Glutamatergic neuron (in vitro differentiated cells): Measurements from ENCODE around the gene GUCY2C. TPM values are rescaled to one million over a fixed set of nuclear protein-coding genes. Genes with fewer than 3 reads are reported as not detected.

Source experiments
- DNase-seq: peaks from one replicate; pipeline ENCODE4 v3.0.0; 2022
- H3K27ac Mint-ChIP-seq: one replicate; pipeline ENCODE4 v1.8.0; 2020; ENCODE audit warnings: mild to moderate bottlenecking, mixed read lengths, inconsistent platforms; ENCODE audit not compliant: unreplicated experiment
- H3K27me3 Mint-ChIP-seq: one replicate; pipeline ENCODE4 v1.8.0; 2020; ENCODE audit warnings: mild to moderate bottlenecking, moderate library complexity, mixed read lengths, inconsistent platforms; ENCODE audit not compliant: unreplicated experiment
- H3K36me3 Mint-ChIP-seq: one replicate; pipeline ENCODE4 v1.8.0; 2020; ENCODE audit warnings: mild to moderate bottlenecking, mixed read lengths, inconsistent platforms; ENCODE audit not compliant: unreplicated experiment
- H3K4me1 Mint-ChIP-seq: one replicate; pipeline ENCODE4 v1.8.0; 2020; ENCODE audit warnings: mild to moderate bottlenecking, low read depth, mixed read lengths, inconsistent platforms; ENCODE audit not compliant: unreplicated experiment
- H3K4me3 Mint-ChIP-seq: one replicate; pipeline ENCODE4 v1.8.0; 2020; ENCODE audit warnings: mild to moderate bottlenecking, mixed read lengths, inconsistent platforms; ENCODE audit not compliant: unreplicated experiment
- H3K9me3 Mint-ChIP-seq: one replicate; pipeline ENCODE4 v1.8.0; 2020; ENCODE audit warnings: mild to moderate bottlenecking, moderate library complexity, mixed read lengths, inconsistent platforms; ENCODE audit not compliant: unreplicated experiment
- total RNA-seq: library from RNA; stranded (reverse); fragmentation: NEBNext Ultra II Directional; extraction: Animal tissue kit (Norgen Biotek cat#: 25700); gene quantifications from one replicate; pipeline ENCODE4 v1.2.1, GENCODE V29; 2021; ENCODE audit not compliant: unreplicated experiment
- TF ChIP-seq, protein P1 (sequence below): fragments of 200-600 bp; sonication (generic); IDR thresholded peaks from one replicate; pipeline ENCODE4 v1.5.0; 2021; ENCODE audit not compliant: partially characterized antibody, unreplicated experiment

GUCY2C gene
- total RNA-seq, 1 donor from 2014 or later = not detected

DNA sequence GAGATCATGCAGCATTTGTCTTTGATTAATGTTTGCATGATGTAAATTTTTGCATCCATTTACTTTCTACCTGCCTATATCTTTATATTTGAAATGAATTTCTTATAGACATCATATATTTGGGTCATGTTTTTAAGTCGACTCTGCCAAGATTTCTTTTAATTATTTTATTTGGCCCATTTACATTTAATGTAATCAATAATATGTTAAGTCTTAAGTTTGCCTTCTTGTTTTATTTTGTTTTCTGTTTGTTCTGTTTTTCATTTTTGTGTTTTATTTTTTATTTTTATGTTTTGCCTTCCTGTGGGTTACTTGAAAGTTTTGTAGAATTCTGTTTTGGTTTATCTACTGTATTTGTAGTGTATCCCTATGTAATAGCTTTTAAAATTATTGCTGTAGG is 33.2 kb upstream of the GUCY2C start:
- Mint-ChIP-seq H3K4me1 (no peaks in the 10 kb centered on the region), H3K27ac (no peak overlapping the region), H3K36me3 (peaks cover 9% of the 10 kb centered on the region), H3K4me3 (no peak overlapping the region), H3K27me3 (peaks cover 5% of the 10 kb centered on the region), H3K9me3 (peaks cover 4% of the 10 kb centered on the region)
- TF ChIP-seq, protein P1, sequence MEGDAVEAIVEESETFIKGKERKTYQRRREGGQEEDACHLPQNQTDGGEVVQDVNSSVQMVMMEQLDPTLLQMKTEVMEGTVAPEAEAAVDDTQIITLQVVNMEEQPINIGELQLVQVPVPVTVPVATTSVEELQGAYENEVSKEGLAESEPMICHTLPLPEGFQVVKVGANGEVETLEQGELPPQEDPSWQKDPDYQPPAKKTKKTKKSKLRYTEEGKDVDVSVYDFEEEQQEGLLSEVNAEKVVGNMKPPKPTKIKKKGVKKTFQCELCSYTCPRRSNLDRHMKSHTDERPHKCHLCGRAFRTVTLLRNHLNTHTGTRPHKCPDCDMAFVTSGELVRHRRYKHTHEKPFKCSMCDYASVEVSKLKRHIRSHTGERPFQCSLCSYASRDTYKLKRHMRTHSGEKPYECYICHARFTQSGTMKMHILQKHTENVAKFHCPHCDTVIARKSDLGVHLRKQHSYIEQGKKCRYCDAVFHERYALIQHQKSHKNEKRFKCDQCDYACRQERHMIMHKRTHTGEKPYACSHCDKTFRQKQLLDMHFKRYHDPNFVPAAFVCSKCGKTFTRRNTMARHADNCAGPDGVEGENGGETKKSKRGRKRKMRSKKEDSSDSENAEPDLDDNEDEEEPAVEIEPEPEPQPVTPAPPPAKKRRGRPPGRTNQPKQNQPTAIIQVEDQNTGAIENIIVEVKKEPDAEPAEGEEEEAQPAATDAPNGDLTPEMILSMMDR = no peak
- DNase-seq = no peak

DNA sequence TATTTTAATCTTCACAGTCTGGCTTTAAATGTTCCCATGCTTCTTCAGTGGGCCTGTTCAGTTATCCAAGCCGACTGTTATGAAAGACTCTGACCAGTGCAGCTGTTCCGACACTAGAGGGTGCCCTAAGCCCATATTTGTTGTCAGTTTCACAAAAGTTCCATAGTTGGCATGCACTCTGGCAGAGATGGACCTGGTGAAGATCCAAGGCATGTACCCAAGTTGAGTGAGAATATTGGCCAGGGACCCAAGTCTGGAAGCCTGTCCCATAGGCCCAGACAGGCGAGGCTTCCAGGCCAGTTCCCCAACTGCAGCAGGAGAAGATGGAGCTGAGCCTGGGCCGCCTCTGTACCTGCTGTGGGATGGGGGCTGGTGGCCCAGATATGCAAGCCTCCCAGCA is 27.4 kb upstream of the GUCY2C start:
- peaks cover 17% of the 10 kb centered on the region for H3K36me3 Mint-ChIP-seq
- no peaks in the 10 kb centered on the region for H3K4me1 Mint-ChIP-seq
- H3K27ac Mint-ChIP-seq = no peak overlapping the region
- peaks cover 6% of the 10 kb centered on the region for H3K9me3 Mint-ChIP-seq
- DNase-seq = no peak
- no peak overlapping the region for H3K4me3 Mint-ChIP-seq
- peaks cover 9% of the 10 kb centered on the region for H3K27me3 Mint-ChIP-seq
- TF ChIP-seq, protein P1 = no peak

DNA sequence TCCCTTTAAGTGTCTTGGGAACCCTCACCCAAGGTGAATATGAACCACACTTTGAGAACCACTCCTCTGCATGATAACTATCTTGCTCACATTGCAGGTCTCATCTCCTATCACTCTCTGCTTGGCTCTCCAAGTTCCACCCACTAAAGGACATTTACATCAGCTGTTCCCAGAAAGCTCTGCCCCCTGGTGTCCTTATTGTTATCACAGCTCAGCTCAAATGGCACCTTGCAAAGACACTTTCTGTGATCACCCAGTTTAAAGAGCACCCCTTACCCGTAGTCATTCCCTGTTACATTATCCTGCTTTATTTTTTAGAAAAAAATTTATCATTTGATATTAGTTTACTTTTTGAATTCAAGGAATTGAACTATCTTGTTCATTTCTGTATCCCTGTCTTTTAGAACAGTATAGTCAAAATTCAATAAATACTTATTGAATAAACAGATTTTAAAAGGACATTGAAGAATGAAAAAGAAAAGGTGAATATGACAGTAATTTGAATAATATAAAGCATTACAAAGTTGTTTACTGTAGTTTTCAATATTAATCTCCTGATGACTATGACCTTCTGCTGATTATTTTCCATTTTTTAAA is 20.5 kb upstream of the GUCY2C start:
- Mint-ChIP-seq H3K27ac (no peak overlapping the region), H3K27me3 (peaks cover 5% of the 10 kb centered on the region), H3K4me3 (no peak overlapping the region), H3K9me3 (peaks cover 5% of the 10 kb centered on the region), H3K36me3 (no peaks in the 10 kb centered on the region), H3K4me1 (peaks cover 9% of the 10 kb centered on the region)
- TF ChIP-seq, protein P1 = peak; percentile 71
- peak; percentile 37 for DNase-seq

DNA sequence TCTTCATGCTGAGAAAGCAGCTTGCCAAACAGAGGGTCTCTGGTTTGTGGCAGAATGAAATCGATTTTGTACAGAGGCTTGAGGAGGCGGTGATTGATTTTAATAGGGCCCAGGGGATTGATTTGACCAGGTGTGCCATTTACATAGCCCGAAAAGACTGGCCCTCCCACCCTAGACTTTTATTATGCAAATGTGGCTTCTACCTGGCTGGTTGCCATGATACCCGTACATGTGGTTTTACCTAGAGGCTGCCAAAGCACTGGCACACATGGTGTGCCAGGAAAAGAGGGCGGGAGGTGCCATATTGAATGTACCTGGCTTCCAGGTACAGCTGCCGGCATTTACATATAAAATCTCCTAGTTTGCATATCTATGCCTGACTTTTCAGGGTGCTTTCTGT is 18.0 kb upstream of the GUCY2C start:
- H3K4me3 Mint-ChIP-seq = no peak overlapping the region
- H3K36me3 Mint-ChIP-seq = no peaks in the 10 kb centered on the region
- peaks cover 3% of the 10 kb centered on the region for H3K9me3 Mint-ChIP-seq
- TF ChIP-seq, protein P1 = no peak
- H3K27me3 Mint-ChIP-seq = peaks cover 3% of the 10 kb centered on the region
- no peak overlapping the region for H3K27ac Mint-ChIP-seq
- no peak for DNase-seq
- peaks cover 15% of the 10 kb centered on the region for H3K4me1 Mint-ChIP-seq

DNA sequence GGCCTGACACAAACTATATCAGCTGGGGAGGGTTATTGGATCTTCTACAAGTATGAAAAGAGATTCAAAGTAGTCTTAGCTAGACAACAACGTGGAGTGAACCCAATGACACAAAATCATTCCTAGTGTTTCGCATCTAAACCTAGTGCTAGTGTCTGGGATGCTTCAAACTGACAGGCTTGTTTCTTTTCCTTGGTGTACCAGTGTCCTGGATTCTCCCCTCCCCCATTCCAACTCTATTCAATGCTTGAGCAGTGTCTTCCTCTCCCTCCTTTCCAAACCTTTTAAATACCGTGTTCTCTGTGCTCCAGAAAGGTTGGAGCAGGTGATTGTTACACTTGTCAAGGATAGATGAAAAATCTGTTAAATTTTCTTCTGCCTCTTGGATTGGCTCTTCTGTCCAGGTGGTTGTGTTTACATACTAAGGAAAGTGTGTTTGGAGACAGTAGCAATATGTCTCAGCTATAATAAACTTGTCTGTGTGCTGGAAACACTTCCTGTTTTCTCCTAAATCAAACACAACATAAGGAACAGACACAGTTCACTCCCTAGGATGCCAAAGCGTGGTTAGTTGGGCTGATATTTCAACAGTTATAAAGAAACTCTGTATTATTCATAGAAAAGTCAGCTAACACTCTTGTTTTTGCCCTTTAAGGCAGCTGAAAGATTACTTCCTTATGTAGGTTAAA is 14.4 kb upstream of the GUCY2C start:
- no peaks in the 10 kb centered on the region for H3K36me3 Mint-ChIP-seq
- no peak for DNase-seq
- no peak overlapping the region for H3K27ac Mint-ChIP-seq
- H3K4me1 Mint-ChIP-seq = peaks cover 15% of the 10 kb centered on the region
- no peak overlapping the region for H3K4me3 Mint-ChIP-seq
- TF ChIP-seq, protein P1 = no peak
- H3K9me3 Mint-ChIP-seq = peaks cover 4% of the 10 kb centered on the region
- H3K27me3 Mint-ChIP-seq = peaks cover 9% of the 10 kb centered on the region
